ENCODE results near the gene NEURL1B. TPM values are rescaled to one million over a fixed set of nuclear protein-coding genes. Genes with fewer than 3 reads are reported as not detected.

The NEURL1B gene
- total RNA-seq, 2 donors from 2014 or later, result 17.3 to 17.6 TPM

DNA sequence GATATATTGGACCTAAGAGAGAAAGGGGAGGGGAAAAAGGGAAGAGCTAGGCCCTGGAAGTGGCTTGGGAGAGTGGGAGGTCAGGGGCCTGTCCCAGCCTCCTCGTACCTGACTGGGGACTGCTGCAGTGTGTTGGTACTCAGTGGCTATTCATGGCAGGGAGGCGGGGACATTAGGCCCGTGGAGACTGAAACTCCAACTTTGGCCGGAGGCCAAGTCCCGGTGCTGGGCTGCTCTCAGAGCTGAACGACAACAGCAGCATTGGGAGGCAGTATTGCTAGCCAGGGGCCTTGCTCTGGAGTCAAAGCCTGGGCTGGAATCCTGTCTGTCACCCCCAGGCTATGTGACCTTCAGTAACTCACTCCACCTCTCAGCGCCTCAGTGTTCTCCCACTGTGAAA is 37.8 kb downstream of the NEURL1B start:
- TF ChIP-seq, protein P1, sequence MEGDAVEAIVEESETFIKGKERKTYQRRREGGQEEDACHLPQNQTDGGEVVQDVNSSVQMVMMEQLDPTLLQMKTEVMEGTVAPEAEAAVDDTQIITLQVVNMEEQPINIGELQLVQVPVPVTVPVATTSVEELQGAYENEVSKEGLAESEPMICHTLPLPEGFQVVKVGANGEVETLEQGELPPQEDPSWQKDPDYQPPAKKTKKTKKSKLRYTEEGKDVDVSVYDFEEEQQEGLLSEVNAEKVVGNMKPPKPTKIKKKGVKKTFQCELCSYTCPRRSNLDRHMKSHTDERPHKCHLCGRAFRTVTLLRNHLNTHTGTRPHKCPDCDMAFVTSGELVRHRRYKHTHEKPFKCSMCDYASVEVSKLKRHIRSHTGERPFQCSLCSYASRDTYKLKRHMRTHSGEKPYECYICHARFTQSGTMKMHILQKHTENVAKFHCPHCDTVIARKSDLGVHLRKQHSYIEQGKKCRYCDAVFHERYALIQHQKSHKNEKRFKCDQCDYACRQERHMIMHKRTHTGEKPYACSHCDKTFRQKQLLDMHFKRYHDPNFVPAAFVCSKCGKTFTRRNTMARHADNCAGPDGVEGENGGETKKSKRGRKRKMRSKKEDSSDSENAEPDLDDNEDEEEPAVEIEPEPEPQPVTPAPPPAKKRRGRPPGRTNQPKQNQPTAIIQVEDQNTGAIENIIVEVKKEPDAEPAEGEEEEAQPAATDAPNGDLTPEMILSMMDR (IDR thresholded peaks at IDR 0.05), result no peak
- no peaks in the 10 kb centered on the region for H3K27me3 ChIP-seq (replicated peaks; ENCODE audit: insufficient read depth)
- no peak for DNase-seq (ENCODE audit: low spot score)
- H3K4me3 ChIP-seq, result no peak overlapping the region
- peaks cover 0 to 19% of the 10 kb centered on the region in 2 donors for H3K4me1 ChIP-seq (ENCODE audit: control insufficient read depth in 1 of 2, low read depth in 2 of 2)
- no peak for ATAC-seq (ENCODE audit: insufficient number of reproducible peaks, low FRiP score, low read depth)
- no peak overlapping the region for H3K27ac ChIP-seq
- no peaks in the 10 kb centered on the region for H3K36me3 ChIP-seq
- no peaks in the 10 kb centered on the region for H3K9me3 ChIP-seq

- Histone ChIP-seq H3K4me1 (ENCODE audit: control insufficient read depth in 1 of 2, low read depth in 2 of 2) (peaks cover 0 to 19% of the 10 kb centered on the region in 2 donors), H3K9me3 (no peaks in the 10 kb centered on the region), H3K27me3 (replicated peaks; ENCODE audit: insufficient read depth) (no peaks in the 10 kb centered on the region), H3K4me3 (no peak overlapping the region), H3K36me3 (no peaks in the 10 kb centered on the region), H3K27ac (no peak overlapping the region)
- TF ChIP-seq, protein P1 (IDR thresholded peaks at IDR 0.05), result no peak
- no peak for DNase-seq (ENCODE audit: low spot score)
- ATAC-seq (ENCODE audit: insufficient number of reproducible peaks, low FRiP score, low read depth), result no peak
Measured at GRCh38 chr5:172679628-172680212, 38.7 kb downstream of the NEURL1B start.

- no peaks in the 10 kb centered on the region for H3K36me3 ChIP-seq
- H3K9me3 ChIP-seq, result no peaks in the 10 kb centered on the region
- TF ChIP-seq, protein P1 (IDR thresholded peaks at IDR 0.05), result no peak
- H3K4me3 ChIP-seq, result no peak overlapping the region
- ATAC-seq (ENCODE audit: insufficient number of reproducible peaks, low FRiP score, low read depth), result no peak
- no peak overlapping the region for H3K27ac ChIP-seq
- no peak for DNase-seq (ENCODE audit: low spot score)
- H3K27me3 ChIP-seq (replicated peaks; ENCODE audit: insufficient read depth), result no peaks in the 10 kb centered on the region
- H3K4me1 ChIP-seq (ENCODE audit: control insufficient read depth in 1 of 2, low read depth in 2 of 2), result peaks cover 2 to 26% of the 10 kb centered on the region in 2 donors
Measured at GRCh38 chr5:172680921-172681320, 39.9 kb downstream of the NEURL1B start.

DNA sequence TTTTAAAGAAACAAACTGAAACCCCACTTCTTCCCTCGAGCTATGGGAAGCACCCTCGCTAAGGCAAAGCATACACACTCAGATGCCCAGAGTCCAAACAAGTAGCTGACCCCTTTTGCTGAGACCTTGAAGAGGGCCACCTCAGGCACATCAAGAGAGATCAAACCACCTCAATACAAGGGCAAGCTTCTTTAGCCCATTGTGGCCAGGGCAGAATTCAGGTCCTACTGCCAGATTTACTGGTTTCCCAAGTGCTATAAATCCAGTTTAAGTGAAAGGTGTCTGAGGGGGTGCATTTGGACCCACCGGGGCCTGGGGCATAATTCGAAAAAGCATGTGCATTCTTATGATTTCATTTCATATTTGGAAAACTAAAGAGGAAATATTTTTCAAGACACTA is 40.4 kb downstream of the NEURL1B start:
- no peak for ATAC-seq (ENCODE audit: insufficient number of reproducible peaks, low FRiP score, low read depth)
- H3K9me3 ChIP-seq, result no peaks in the 10 kb centered on the region
- no peak overlapping the region for H3K27ac ChIP-seq
- peaks cover 4 to 31% of the 10 kb centered on the region in 2 donors for H3K4me1 ChIP-seq (ENCODE audit: control insufficient read depth in 1 of 2, low read depth in 2 of 2)
- H3K27me3 ChIP-seq (replicated peaks; ENCODE audit: insufficient read depth), result no peaks in the 10 kb centered on the region
- H3K36me3 ChIP-seq, result no peaks in the 10 kb centered on the region
- TF ChIP-seq, protein P1 (IDR thresholded peaks at IDR 0.05), result no peak
- no peak overlapping the region for H3K4me3 ChIP-seq
- DNase-seq (ENCODE audit: low spot score), result no peak

DNA sequence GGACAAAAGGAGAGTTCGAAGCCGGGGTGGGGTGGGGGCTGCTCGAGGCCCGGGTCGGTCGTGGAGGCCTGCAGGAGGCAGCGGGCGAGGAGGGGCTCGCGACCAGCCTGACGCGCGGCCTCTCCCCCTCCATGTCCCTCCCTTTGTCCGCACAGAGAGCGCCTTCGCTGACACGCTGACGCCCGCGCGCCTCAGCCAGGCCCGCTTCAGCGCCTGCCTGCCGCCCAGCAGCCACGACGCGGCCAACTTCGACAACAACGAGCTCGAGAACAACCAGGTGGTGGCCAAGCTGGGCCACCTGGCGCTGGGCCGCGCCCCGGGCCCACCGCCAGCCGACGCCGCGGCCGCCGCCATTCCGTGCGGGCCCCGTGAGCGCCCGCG is 42.2 kb downstream of the NEURL1B start:
- H3K27ac ChIP-seq, result no peak overlapping the region
- TF ChIP-seq, protein P1 (IDR thresholded peaks at IDR 0.05), result no peak
- DNase-seq (ENCODE audit: low spot score), result no peak
- ATAC-seq (ENCODE audit: insufficient number of reproducible peaks, low FRiP score, low read depth), result no peak
- no peaks in the 10 kb centered on the region for H3K27me3 ChIP-seq (replicated peaks; ENCODE audit: insufficient read depth)
- H3K4me3 ChIP-seq, result no peak overlapping the region
- no peaks in the 10 kb centered on the region for H3K36me3 ChIP-seq
- H3K9me3 ChIP-seq, result no peaks in the 10 kb centered on the region
- H3K4me1 ChIP-seq (ENCODE audit: control insufficient read depth in 1 of 2, low read depth in 2 of 2), result peaks cover 6 to 47% of the 10 kb centered on the region in 2 donors
